Neuron (in vitro differentiated cells): ENCODE results near the gene IFI27L2.

ENCODE experiments used
- H2AFZ ChIP-seq: one replicate; pipeline ENCODE4 v1.6.1; 2013; ENCODE audit warnings: low read depth, mild to moderate bottlenecking, inconsistent platforms, low read length, moderate library complexity
- H3K27me3 ChIP-seq: one replicate; pipeline ENCODE4 v1.6.1; 2013; ENCODE audit warnings: low read length; ENCODE audit not compliant: insufficient read depth
- H3K36me3 ChIP-seq: one replicate; pipeline ENCODE4 v1.6.1; 2013; ENCODE audit warnings: low read length; ENCODE audit not compliant: insufficient read depth
- H3K4me1 ChIP-seq: one replicate; pipeline ENCODE4 v1.6.1; 2013; ENCODE audit warnings: low read length; ENCODE audit not compliant: insufficient read depth
- H3K4me3 ChIP-seq: 2 replicates; pipeline ENCODE4 v1.5.1; 2013; ENCODE audit warnings: mild to moderate bottlenecking, low read length, moderate library complexity
- H3K9me3 ChIP-seq: one replicate; pipeline ENCODE4 v1.6.1; 2013; ENCODE audit warnings: low read length

Gene IFI27L2

DNA sequence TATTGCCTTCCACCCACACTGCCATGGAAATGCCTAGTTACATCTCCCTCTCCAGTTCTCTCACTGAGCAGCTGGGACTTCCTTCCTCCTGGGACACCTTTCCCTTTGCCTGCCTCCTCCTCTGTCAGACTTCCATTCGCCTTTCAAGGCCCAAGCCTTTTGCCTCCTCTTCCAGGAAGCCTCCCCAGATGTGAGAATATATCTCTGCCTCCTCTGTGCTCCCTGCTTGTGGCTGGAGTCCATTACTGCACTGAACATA lies 3.1 kb downstream of the IFI27L2 start:
- Histone ChIP-seq H3K4me1 (peaks cover 8% of the 10 kb centered on the region), H3K4me3 (no peak overlapping the region), H3K9me3 (no peaks in the 10 kb centered on the region), H3K27me3 (peaks cover 9% of the 10 kb centered on the region), H3K36me3 (no peaks in the 10 kb centered on the region), H2AFZ (no peak overlapping the region)

DNA sequence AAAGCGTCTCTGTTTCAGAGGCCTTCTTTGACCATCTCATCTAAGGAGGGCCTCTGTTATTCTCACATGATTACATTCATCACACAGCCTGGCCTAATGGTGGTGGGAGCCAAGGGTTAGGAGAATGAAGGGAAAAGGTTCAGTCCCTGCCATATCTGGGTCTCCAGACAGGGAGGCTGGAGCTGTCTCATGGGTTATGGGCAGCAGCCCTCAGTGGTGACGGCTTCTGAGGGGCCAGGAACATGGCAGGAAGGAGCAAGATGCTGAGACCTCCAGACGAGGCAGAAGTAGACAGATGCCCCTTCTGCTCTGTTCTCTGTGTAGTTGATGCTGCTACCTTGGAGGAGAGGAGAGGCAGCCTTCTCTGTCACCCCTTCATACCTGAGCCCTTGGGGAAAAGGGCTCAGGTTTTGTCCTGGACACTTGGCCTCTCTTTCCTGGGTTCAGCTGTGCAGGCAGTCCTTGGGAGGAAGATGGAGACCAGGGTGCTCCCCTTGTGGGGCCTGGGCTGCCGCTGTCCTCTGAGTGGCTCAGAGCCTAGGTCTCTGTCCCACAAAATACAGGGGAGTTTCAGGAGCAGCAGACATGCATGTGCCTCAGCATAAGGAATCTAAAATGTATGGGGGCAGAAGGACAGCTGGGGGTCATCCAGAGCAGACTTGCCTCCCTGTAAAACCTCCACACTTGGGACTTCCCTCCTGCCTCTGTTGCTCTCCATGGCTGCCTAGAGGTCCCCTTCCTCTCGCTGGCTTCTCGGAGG lies 3.6 kb downstream of the IFI27L2 start:
- H3K36me3 ChIP-seq, result no peaks in the 10 kb centered on the region
- H3K4me3 ChIP-seq, result no peak overlapping the region
- no peak overlapping the region for H2AFZ ChIP-seq
- H3K27me3 ChIP-seq, result peaks cover 9% of the 10 kb centered on the region
- H3K4me1 ChIP-seq, result peaks cover 8% of the 10 kb centered on the region
- H3K9me3 ChIP-seq, result no peaks in the 10 kb centered on the region

DNA sequence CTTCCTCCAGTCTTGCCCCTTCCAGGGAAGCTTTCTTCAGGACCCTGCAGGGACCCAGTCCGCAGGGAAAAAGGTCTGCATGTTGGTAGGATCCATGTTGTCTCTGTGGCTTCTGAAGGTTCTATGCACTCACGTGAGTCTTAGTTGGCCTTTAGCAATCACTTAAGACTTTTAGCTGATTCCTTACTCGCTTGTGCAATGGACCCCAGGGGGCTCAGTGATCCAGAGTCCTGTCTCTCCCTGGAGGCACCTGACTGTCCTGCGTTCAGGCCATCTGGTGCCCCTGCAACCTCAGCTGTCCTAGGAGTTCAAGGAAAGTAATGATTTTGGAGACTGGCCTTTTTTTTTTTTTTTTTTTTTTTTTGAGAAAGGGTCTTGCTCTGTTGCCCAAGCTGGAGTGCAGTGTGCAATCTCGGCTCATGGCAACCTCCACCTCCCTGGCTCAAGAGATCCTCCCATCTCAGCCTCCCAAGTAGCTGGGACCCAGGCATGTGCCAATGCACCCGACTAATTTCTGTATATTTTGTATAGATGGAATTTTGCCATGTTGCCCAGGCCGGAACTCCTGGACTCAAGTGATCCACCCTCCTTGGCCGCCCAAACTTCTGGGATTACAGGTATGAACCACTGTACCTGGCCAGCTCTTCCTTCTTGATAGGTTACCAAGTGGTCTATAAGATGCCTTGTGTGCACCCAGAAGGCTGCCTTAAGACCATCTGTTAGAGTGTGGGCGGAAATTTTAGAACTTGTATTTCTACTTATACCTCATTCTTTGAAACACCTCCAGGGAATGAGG lies 4.6 kb downstream of the IFI27L2 start:
- Histone ChIP-seq H3K4me3 (no peak overlapping the region), H3K4me1 (peaks cover 1% of the 10 kb centered on the region), H3K36me3 (no peaks in the 10 kb centered on the region), H3K27me3 (peaks cover 9% of the 10 kb centered on the region), H2AFZ (no peak overlapping the region), H3K9me3 (no peaks in the 10 kb centered on the region)

DNA sequence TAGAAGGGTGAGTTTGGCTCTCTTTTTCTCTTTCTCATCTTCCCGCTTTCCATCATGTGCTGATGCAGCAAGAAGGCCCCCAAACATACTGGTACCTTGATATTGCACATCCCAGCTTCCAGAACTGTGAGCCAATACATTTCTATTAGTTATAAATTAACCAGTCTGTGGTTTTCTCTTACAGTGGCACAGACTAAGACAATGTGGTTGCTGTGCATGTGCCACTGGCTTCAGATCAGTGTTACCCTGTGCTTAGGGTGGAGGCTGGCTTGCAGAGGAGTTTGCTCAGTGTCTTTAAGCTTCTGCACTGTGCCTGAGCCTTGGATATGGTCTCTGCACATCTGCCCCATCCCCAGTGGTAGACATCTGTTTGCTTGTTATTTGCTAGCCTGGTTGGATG lies 5.5 kb downstream of the IFI27L2 start:
- Histone ChIP-seq H3K27me3 (peaks cover 9% of the 10 kb centered on the region), H3K4me3 (no peak overlapping the region), H3K4me1 (no peaks in the 10 kb centered on the region), H2AFZ (no peak overlapping the region), H3K36me3 (no peaks in the 10 kb centered on the region), H3K9me3 (no peaks in the 10 kb centered on the region)

DNA sequence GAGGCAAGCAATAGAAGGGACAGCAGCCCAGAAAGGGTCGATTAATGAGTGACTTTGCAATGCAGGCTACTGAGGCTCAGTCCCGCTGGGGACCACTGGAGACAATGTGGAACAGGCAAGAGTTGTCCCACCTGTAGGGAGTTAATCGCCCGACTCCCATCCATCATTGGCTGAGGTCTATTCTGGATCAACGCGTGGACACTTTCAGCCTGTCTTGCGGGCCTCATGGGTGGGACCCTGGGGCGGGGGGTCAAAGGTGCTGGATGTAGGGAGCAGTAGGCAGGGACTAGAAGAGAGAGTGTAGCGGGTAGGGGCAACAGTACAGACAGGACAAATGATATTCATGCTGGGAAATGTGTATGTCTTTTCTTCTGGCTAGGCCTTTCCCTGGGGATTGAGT lies 6.1 kb downstream of the IFI27L2 start:
- H3K4me3 ChIP-seq, result no peak overlapping the region
- no peak overlapping the region for H2AFZ ChIP-seq
- H3K9me3 ChIP-seq, result no peaks in the 10 kb centered on the region
- H3K4me1 ChIP-seq, result no peaks in the 10 kb centered on the region
- no peaks in the 10 kb centered on the region for H3K36me3 ChIP-seq
- H3K27me3 ChIP-seq, result peaks cover 9% of the 10 kb centered on the region

DNA sequence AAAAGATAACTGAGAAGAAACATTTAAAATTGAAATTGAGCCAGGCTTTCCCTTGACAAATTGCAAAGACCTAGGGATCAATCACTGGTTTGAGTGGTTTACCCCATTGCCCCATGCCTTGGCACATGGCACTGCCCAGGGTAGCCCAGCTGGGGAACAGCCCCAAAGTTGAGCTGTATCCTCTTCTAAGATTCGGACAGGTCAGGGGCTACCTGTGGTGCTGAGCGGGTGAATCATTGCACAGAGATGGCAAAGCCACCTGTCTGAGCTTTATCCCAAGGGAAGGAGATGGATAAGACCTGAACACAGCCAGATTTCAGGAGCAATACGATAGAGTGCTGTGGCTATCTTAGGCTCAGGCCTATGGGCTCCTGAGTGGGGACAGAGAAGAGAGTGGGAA lies 7.0 kb downstream of the IFI27L2 start:
- no peaks in the 10 kb centered on the region for H3K36me3 ChIP-seq
- H3K27me3 ChIP-seq, result peaks cover 9% of the 10 kb centered on the region
- H3K4me1 ChIP-seq, result no peaks in the 10 kb centered on the region
- no peak overlapping the region for H3K4me3 ChIP-seq
- no peak overlapping the region for H2AFZ ChIP-seq
- no peaks in the 10 kb centered on the region for H3K9me3 ChIP-seq

DNA sequence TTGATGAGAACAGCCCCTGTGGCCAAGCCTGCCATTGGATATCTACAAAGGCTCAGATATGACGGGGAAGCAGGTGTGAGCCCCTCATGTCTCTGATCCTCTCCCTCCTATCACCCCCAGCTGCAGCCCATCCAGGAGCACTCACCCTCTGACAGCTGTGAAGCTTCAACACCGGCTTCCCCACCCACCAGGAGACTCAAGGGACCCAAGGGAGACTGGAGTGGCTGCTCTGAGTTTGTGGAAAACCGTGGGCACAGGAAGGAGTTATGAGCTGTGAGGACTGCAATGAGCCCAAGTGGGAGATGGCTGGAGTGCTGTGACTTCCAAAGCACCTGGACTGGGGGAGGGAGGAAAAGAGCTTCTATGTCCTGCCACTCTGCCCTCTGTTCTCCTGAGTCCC lies 7.9 kb downstream of the IFI27L2 start:
- Histone ChIP-seq H3K4me3 (no peak overlapping the region), H3K4me1 (no peaks in the 10 kb centered on the region), H3K9me3 (no peaks in the 10 kb centered on the region), H2AFZ (no peak overlapping the region), H3K27me3 (peaks cover 9% of the 10 kb centered on the region), H3K36me3 (no peaks in the 10 kb centered on the region)

DNA sequence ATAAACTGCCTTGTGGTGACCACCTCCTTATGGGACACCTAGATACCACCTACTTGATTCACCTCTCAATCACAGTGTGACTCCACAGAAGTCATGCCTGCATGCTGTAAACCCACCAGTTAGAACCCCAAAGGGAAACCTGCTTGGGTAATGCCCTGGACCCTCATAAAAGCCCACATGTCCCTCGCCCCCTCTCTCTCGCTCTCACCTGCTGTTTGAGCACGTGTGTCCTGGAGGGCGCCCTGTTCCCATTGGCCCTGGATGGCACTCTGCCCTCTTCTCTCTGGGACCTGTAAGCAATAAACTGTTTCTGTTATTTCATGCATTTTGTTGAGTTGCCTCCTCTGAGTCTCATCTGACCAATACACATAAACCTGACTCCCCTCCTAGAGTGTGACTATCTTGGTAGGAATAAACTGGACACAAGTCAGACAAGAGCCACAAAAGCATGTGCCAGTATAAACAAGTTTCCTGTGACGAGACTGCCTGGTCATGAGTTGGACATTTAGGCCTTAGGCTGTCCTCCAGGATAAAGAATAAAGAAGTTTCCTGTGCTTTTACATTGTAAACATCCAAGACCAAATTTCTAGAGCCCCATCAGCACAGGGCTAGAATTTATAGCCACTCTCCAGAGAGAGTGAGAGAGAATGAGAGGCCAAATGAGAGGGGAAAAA lies 8.6 kb downstream of the IFI27L2 start:
- no peak overlapping the region for H3K4me3 ChIP-seq
- no peaks in the 10 kb centered on the region for H3K36me3 ChIP-seq
- H3K4me1 ChIP-seq, result no peaks in the 10 kb centered on the region
- H2AFZ ChIP-seq, result no peak overlapping the region
- H3K9me3 ChIP-seq, result no peaks in the 10 kb centered on the region
- H3K27me3 ChIP-seq, result peaks cover 9% of the 10 kb centered on the region

DNA sequence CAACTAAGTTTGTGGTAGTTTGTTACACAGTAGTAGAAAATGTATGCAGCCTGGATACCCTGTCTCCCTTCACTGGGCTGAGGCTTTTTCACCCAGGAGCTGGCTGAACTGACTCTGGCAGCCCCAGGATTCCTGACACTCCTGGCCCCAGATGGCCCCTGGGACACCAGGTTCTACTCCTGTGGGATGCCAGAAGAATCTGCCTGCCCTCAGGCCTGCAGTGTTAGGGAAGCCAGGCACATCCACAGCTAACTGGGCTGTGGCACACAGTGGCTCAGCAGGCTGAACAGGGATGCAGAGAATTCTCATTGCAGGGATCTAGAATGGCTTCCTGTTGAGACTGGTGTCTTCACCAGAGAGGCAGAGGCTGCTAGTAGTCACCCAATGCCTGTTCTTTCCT lies 10.3 kb downstream of the IFI27L2 start:
- Histone ChIP-seq H2AFZ (no peak overlapping the region), H3K27me3 (peaks cover 7% of the 10 kb centered on the region), H3K9me3 (no peaks in the 10 kb centered on the region), H3K4me1 (no peaks in the 10 kb centered on the region), H3K4me3 (no peak overlapping the region), H3K36me3 (no peaks in the 10 kb centered on the region)

DNA sequence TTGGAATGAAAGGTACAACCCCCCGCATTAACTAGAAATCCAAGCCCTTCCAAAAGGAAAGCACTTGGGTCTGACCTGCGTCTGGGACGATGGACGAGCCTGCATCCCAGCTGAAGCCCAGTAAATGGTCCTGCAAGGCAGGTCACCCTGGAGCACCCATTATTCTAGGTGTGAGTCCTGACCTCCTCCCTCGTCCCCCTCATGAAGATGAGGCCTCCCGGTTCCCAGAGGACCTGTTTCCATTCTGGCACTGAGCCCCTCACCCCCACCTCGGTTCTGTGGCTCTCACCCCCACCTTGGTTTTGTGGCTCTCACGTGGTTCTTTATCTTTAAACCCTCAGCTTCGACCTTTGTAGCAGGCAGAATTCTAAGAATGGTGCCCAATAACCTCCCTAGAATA lies 11.5 kb downstream of the IFI27L2 start:
- H3K4me1 ChIP-seq, result no peaks in the 10 kb centered on the region
- no peaks in the 10 kb centered on the region for H3K36me3 ChIP-seq
- no peaks in the 10 kb centered on the region for H3K9me3 ChIP-seq
- H3K4me3 ChIP-seq, result no peak overlapping the region
- H2AFZ ChIP-seq, result no peak overlapping the region
- H3K27me3 ChIP-seq, result peaks cover 4% of the 10 kb centered on the region

DNA sequence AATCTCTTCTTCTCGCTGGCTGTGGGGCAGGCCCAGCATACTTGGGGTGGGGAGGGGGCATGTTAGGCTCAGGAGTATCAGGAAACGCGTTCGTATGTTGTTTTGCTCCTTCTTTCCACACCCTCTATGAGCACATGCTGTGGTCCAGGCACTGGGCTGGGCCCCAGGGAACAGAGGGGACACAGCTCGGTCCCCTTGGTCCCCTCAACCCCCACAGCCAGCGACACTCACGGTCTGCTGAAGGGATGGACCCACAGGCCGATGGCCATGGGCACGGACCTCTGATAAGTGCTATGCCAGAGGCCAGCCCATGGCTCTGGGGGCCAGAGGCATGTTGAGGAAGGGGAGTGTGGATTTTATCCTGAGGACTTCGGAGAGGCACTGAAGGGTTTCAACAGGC lies 12.7 kb downstream of the IFI27L2 start:
- no peak overlapping the region for H2AFZ ChIP-seq
- no peaks in the 10 kb centered on the region for H3K36me3 ChIP-seq
- H3K4me1 ChIP-seq, result no peaks in the 10 kb centered on the region
- no peaks in the 10 kb centered on the region for H3K27me3 ChIP-seq
- H3K4me3 ChIP-seq, result no peak overlapping the region
- no peaks in the 10 kb centered on the region for H3K9me3 ChIP-seq

DNA sequence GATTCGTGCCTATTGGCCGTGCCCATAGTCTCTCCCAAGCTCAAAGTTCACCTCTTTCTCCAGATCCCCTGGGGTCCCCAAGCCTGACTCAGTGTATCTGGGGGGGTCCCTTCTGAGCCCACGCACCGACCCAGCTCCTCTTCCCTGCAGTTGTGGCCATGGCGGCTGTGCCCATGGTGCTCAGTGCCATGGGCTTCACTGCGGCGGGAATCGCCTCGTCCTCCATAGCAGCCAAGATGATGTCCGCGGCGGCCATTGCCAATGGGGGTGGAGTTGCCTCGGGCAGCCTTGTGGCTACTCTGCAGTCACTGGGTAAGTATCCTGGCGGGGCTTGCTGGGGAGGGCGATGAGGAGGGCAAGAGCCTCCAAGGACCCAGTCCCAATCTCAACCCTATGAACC lies 13.8 kb downstream of the IFI27L2 start:
- H2AFZ ChIP-seq, result no peak overlapping the region
- no peaks in the 10 kb centered on the region for H3K4me1 ChIP-seq
- no peaks in the 10 kb centered on the region for H3K9me3 ChIP-seq
- no peaks in the 10 kb centered on the region for H3K27me3 ChIP-seq
- H3K4me3 ChIP-seq, result no peak overlapping the region
- no peaks in the 10 kb centered on the region for H3K36me3 ChIP-seq

DNA sequence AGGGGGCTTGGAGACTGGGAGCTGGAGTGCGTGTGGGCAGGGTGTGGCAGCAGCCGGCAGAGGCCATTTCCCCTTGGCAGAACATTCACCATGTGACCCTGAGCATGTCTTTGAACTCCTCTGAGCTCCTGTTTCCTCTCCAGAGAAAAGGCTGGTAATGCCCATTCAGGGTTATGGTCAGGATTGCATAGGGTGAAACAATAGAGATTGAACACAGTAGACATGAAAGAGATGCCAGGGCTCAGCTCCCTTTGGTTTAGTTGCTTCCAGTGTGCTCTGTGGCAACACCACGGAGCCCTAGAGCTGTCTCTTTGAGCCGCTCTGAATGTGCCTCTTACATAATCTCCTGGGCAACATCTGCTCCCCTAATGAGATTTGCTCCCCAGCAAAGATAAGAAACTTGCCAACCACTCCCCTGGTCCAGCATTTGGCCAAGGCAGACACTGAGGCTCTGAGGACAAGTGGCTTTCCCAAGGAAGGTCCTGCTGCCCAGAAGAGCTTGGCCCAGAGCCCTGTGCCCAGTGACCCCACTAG lies 14.3 kb downstream of the IFI27L2 start:
- no peaks in the 10 kb centered on the region for H3K36me3 ChIP-seq
- H3K27me3 ChIP-seq, result no peaks in the 10 kb centered on the region
- no peak overlapping the region for H2AFZ ChIP-seq

More for the DNA sequence above, 14.3 kb downstream of the IFI27L2 start:
- no peaks in the 10 kb centered on the region for H3K4me1 ChIP-seq
- no peaks in the 10 kb centered on the region for H3K9me3 ChIP-seq
- no peak overlapping the region for H3K4me3 ChIP-seq
